Activated CD4-positive, alpha-beta T cell treated with anti-CD3 and anti-CD28 coated beads, Interleukin-2, Interleukin-6, amounts not matched to agents 100 ng/mL and 50 ng/mL, durations not matched to agents 16 hours and 8 hours (primary cell): ENCODE data around the gene PNMA8C.
"Not testable (repeated sequence)": the region's sequence is repeated elsewhere in the genome, so short reads cannot be mapped to it uniquely, and the experiment has no call there.

Source experiments
- DNase-seq: peaks from one replicate; pipeline ENCODE4 v3.0.0-alpha.2; 2020

Gene PNMA8C

DNA sequence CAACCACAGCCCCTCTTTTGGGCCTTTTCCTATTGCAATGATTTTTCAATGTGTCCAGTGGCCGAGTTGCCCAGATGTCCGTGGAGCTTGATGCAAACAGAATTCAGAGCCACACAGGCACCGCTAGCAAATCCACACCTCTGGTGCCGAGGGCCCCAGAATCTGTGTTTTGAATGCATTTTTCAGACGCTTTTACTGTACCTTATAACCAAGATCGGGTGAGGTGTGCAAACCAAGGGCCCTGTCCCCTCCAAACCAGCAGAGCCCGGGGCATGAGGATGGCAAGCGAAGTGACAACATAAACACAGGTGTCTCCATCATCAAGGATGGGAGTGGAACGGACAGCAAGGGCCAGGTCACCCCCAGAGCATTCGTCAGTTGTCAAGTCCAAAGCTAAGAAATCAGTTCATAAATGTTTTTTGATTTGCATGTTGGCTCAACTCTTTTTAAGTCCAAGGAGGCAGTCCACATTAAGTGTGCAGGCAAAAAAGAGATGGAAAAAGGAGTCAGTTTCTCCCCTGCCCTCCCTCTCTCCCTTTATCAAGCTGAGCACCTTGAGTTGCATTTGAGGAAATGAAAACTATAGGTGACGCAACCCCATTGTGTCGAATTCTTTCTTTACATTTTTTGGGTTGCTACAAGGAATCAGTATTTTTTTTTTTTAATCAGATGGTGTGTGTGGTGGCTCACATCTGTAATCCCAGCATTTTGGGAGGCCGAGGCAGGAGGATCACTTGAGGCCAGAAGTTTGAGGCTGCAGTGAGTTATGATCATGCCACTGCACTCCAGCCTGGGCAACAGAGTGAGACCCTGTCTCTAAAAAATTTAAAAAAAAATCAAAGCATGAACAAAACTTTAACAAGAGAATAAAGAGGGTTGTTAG is 18.3 kb downstream of the PNMA8C start:
- no peak for DNase-seq

- no peak for DNase-seq
Observed at GRCh38 chr19:46409191-46409590, 19.5 kb downstream of the PNMA8C start.

DNA sequence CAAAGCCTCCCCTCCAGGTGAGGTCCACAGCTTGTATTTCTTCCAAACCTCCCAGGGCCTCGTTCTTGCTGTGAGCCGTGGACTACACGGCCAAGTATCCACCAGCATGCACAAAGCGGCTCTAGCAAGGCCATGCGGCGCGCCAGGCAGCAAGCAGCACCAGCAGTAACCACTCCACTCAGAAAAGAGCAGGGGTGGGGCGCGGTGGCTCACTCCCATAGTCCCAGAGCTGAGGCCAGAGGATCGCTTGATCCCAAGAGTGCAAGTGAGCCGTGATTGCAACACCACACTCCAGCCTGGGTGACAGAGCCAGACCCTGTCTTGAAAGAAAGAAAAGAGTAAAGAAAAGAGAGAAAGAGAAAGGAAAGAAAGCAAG is 20.1 kb downstream of the PNMA8C start:
- no peak for DNase-seq

DNA sequence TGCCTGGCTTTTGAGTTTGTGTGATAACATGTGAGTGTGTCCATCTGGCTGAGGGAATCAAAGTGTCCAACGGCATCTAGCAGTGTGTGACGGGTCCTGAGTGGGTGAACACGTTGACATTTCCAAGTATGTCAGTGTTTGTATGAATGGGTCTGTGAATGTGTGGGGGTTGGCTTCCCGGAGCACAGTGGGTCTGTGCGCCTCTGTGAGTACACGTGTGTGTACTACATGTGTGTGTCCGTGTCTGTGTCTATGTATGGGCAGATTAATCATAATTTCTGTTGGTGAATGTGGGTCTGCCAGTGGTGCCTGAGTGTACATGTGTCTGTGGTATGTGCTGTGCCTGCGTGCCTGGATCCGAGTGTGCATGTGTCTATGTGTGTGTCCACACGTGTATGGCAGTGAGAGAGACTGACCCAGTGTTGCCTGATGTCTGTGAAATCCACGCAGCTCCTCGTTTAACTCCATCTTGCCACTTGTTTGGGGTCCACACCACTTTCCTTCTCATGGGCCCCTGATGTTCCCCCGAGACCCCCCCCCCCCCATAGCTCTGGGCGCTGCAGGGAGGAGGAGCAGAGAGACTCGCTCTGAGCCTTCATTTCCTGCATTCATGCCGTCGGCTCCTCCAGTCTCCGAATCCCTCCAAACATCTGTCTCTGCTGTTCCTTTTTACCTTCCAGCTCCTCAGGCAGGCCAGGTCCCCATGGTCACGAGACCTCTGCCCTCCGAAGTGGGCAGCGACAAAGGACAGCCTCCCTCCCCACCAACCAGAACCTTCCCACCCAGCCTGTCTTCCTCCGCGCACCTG is 20.7 kb downstream of the PNMA8C start:
- DNase-seq, result no peak

GRCh38 chr19:46406976-46407375 is 21.8 kb downstream of the PNMA8C start:
- no peak for DNase-seq

DNA sequence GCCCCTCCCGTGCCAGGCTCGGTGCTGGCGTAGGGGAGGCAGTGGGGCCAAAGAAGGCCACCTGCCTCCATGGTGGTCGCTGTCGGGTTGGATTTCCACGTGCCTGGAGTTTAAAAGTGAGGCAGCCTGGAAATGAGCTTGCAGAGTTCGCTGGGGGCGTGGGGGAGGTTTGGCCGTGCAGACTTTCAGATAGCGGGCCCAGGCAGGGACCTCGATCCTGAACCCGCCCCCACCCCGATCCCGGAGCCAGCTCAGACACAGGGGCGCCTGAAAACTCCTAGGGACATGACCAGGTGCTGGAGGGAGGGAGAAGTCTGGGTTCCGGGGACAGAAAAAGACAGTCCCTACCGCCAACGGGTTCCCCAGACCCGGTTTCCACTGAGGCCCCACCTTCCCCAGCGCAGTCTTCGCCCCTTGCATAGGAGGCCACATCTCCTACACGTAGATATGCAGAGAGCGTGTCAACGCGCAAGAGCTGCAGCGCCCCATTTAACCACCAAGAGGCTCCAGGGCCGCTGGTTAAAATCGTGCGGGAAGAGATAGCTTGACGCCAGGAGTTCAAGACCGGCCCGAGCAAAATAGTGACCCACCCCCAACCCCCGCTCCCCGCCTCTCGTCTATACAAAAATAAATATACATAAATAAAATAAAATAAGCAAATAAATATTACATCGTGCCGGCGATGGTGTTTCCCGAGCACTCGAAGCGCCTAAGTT is 23.8 kb downstream of the PNMA8C start:
- no peak for DNase-seq

- DNase-seq, result no peak
Observed at GRCh38 chr19:46404055-46404752, 24.5 kb downstream of the PNMA8C start.

DNA sequence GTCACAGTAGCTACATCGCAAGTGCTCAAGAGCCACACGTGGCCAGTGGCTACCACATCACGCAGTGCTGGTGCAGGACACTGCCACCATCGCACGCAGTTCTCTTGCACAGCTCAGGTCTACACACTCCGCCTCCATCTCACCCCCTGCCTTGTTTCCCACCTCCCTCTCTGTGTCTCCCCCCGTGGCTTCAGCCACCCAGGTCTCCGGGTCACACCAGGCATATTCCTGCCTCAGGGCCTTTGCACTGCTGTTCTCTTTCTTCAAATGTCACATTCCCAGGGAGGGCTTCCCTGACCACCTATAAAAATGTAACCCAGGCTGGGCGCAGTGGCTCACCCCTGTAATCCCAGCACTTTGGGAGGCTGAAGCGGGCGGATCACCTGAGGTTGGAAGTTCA is 26.0 kb downstream of the PNMA8C start:
- no peak for DNase-seq

- not testable (repeated sequence) for DNase-seq
Observed at GRCh38 chr19:46397801-46398479, 30.8 kb downstream of the PNMA8C start.

GRCh38 chr19:46394402-46394797 is 34.3 kb downstream of the PNMA8C start:
- DNase-seq, result no peak

GRCh38 chr19:46393456-46394401 is 35.0 kb downstream of the PNMA8C start:
- DNase-seq, result no peak

DNA sequence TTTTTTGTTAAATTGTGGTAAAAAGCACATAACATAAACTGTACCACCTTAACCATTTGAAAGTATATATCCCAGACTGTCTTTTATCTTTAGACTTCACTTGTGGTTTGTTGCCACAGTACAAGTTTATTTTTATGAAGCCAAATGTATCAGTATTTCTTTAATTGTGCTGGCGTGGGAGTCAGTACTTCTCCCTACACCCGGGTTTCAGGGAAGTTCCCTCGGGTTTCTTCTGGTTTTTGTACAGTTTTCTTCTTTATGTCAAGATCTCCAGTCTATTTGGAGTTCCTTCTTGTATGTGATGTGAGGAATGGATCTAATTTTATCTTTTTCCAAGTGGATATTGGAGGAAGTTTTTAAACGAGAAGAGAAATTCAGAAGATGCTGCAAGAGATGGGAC is 35.9 kb downstream of the PNMA8C start:
- DNase-seq, result no peak

DNA sequence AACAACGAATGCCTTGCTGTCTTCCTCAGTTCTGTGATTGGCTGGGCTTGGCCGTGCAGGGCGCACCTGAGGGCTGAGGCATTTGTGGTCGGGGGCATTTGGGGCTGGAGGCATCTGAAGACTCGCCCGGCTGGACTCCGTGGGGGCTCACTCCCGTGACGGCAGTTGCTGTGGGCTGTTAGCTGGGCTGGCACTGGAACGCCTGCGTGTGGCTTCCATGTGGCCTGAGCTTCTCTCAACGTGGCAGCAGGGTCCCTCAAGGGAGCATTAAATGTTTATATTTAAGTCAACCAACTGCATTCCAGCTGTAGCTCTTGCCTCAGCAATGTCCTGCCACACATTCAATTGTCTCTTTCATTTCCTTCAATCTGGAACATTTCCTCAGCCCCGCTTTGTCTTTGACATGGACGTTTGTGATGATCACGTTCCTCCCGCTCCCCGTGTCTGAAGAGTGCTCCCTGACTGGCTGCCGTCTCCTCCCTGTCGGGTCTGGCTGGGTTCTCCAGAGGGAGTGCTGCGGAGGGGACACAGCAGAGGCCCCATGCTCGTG is 36.4 kb downstream of the PNMA8C start:
- DNase-seq, result no peak

DNA sequence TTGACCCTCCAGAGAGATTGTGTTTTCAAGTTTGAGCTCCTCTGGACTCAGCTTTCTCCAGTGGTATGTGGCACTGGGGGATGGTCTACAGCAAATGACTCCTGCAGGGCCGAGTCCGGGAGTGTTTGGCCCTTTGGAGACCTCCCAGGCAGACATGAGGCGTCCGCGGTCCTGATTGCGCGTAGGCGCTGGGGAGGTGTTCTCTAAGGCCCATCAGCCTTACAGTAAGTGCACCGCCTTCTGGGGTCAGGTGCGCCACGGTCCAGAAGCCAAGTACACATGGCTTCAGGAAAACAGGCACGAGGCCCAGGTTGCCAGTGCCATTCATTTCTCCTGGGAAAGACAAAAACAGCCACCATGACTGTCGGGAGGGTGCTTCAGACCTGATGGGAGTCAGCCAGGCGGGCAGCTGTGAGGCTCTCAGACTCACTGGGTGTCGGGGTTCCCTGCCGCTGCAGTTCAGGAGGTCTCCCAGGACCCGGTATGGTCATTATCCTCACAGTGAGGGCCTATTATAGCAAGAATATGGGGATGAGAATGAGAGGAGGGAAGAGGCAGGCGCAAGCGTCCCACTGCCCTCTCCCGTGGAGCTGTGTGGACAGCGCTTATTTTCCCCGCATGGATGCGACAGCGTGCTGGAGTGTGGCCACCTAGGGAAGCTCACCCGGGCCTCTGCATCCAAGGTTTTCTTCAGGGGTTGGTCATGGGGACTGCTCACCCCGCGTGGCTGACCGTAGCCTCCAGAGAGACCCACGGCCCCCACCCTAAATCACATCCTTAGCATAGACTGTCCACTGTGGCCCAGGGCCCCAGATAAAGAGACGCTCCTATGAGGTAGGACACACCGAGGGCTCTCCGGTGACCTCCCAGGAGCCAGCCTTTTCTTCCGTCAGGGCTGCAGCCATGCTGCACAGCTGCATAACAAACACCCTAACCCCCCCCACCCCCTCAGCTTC is 37.2 kb downstream of the PNMA8C start:
- DNase-seq, result no peak

- DNase-seq, result no peak
Observed at GRCh38 chr19:46390866-46391265, 37.9 kb downstream of the PNMA8C start.

GRCh38 chr19:46390121-46390858 is 38.4 kb downstream of the PNMA8C start:
- no peak for DNase-seq

DNA sequence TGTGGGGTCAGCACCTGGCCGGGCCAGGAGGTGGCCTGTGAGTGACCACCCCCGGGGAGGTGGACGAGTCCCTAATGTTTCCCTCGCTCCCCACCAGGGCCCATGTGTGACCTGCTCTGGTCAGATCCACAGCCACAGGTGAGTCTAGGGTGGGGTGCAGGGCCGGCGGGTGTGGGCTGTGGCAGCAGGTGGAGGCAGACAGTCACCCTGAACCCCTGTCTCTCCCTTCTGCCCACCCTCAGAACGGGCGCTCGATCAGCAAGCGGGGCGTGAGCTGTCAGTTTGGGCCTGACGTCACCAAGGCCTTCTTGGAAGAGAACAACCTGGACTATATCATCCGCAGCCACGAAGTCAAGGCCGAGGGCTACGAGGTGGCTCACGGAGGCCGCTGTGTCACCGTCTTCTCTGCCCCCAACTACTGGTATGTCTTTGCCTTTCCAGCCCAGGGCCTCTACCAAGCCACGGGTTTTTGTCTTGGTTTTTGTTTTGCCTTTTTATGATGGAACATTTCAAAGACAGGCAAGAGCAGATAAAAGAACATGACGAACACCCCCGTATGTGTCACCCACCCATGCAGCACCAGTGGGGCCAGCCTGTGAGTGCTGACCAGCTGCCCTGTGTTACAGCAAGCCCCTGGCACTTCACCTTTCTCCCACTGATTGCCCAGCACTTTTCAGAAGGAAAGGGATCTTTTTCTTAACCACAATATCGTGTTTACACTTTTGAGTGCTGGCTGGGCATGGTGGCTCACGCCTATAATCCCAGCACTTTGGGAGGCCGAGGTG is 40.2 kb downstream of the PNMA8C start:
- no peak for DNase-seq

- DNase-seq, result no peak
Observed at GRCh38 chr19:46387713-46388130, 41.0 kb downstream of the PNMA8C start.
